Dedifferentiated amniotic fluid mesenchymal stem cell (primary cell): ENCODE data around the gene SYT3.
"Not testable (repeated sequence)": the region's sequence is repeated elsewhere in the genome, so short reads cannot be mapped to it uniquely, and the experiment has no call there.

Source experiments
- DNase-seq: peaks from one replicate; pipeline ENCODE4 v3.0.0-alpha.2; 2016; ENCODE audit errors: extremely low spot score

The SYT3 gene

GRCh38 chr19:50636317-50637085, 3.2 kb downstream of the SYT3 start:
- DNase-seq = no peak

DNA sequence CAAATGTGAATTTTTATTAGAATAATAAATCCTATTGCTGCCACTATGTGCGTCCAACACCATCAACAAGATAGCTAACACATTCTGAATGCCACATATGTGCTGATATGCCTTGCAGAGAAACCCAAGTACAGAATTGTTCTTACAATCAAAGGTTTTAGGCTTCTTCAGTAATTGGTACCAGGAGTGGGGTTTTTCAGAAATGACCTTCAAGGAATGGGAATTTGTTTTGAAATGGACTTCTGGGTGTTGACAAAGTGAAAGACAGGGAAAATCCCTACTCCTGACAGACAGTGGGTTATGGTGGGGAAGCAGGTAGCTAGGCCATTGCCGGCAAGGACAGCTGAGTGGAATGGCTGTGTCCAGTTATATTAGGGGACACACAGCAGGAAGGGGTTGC, 5.7 kb downstream of the SYT3 start:
- DNase-seq = no peak

- no peak for DNase-seq
Measured at GRCh38 chr19:50633359-50633758, 6.3 kb downstream of the SYT3 start.

DNA sequence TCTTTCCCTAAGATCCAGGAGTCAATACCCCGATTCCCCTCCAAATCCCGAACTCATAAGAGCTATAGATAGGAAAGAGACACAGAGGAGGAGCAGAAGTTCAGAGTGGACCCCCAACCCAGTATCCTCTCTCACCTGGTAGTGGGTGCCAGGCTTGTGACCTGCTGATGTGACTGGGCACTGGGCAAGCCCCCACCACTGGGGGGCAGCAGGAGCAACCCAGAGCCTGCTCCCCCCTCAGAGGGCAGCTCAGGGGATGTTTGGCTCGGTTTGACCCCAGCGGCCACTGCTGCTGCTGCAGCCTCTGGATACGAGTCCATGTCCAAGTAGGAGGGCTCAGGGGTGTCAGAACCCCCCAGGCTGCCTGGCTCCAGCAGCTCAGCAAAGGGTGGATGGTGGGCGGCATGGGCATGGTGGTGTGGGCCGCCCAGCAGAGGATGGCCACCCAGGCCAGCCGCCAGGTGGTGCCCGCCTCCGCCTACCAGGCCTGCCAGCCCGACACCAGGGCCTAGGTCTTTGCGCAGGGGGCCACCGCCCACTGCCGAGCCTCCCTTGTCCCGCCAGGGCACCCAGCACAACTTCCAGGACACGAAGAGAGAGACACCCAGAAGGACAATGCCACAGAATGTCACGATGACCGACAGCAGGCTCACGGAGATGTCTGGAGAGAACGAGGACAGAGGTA, 7.4 kb downstream of the SYT3 start:
- no peak for DNase-seq

DNA sequence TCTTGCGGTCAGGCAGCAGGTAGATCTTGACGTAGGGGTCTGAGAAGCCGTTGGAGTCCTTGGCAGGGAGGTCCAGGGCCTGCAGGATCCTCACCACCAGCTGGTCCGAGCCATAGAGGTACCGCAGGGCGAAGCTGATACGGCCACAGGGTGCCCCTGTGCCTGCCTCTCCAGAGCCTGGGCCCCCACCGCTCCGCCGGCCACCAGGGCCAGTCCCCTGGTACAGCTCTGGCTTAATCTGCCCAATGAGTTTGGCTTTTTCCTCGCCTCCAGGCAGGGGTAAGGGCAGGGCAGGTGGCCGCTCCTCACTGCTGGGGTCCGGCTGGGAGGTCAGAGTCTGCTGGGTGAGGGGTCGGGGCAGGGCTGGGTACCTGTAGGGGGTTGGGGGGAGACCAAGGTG, 9.9 kb downstream of the SYT3 start:
- DNase-seq = no peak

- DNase-seq = no peak
Measured at GRCh38 chr19:50629194-50629593, 10.5 kb downstream of the SYT3 start.

DNA sequence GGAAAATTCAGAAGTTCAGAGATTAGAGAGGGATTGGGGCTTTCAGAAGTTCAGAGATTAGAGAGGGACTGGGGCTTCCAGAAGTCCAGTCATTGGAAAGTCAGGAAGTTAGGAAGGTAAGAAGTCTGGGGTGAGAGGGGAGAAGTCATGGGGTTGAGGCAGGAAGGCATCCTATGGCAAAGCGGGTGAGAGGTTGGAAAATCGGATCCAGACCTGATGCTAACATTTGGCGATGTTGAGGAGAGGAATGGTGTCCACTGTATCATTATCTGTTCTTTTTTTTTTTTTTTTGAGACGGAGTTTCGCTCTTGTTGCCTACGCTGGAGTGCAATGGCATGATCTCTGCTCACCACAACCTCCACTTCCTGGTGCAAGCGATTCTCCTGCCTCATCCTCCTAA, 11.1 kb downstream of the SYT3 start:
- no peak for DNase-seq

DNA sequence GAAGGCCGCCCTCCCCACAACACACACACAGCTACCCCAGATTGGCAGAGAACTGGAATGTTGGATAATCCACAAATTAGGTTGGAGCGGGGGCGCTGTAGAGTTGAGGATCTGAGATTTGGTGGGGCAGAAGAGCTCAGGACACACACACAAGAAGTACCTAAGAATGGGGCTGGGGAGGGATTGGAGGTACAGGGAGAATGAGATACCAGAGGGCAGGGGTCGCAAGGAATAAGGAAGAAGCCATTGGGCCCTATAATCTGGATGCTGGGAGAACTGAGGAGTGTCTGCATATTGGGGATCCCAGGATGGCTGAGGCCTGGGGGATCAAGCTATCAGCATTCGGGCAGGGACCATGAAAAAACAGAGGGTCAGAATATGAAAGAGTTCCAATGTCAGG, 11.5 kb downstream of the SYT3 start:
- no peak for DNase-seq

GRCh38 chr19:50626795-50627194, 12.9 kb downstream of the SYT3 start:
- DNase-seq = no peak

DNA sequence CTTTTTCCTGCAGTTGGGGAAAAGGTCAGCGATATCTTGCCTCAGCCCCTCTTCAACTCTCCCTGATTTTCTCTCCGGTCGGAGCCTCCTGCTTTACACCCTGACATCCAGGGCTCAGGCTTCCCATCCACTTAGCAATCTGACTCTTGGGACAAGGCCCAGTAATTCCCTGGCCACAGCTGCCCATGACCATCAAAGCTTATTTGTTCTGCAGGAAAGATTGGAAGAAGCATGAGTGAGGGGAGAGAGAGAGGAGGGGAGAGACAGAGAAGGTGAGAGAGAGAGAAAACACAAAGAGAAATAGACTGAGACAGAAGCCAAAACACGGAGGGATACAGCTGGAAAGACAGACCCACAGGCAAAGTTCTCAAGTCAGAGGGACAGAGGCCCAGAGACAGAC, 13.7 kb downstream of the SYT3 start:
- no peak for DNase-seq

DNA sequence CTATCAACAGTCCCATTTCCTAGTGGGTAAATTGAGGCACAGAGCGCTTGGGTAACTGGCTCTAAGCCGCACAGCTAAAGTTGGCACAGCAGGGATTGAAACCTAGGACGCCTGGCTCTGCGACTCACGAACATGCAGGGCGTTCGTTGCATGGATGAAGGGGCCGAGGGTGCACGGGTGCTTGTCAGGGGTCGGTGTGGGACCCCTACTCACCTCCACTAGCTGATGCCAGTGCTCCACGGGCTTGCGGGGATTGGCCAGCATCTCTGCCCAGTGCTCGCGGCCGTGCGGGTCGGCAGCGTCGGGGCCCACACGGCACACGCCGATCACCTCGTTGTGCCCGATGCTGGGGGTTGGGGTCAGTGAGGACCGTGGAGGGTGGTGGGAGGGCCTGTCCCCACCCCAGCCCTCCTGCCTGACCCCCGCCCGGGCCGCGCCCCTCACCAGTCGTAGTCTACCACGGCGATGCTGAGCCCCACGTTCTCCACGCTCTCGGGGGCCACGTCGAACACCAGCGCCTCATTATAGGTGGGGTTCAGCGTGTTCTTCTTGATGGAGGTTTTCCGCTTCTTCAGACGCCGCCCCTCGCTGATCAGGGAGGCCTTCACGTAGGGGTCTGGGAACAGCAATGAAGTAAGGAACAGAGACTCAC, 14.6 kb downstream of the SYT3 start:
- DNase-seq = no peak

GRCh38 chr19:50620394-50620906, 19.2 kb downstream of the SYT3 start:
- DNase-seq = not testable (repeated sequence)

- not testable (repeated sequence) for DNase-seq
Measured at GRCh38 chr19:50619184-50619583, 20.5 kb downstream of the SYT3 start.

DNA sequence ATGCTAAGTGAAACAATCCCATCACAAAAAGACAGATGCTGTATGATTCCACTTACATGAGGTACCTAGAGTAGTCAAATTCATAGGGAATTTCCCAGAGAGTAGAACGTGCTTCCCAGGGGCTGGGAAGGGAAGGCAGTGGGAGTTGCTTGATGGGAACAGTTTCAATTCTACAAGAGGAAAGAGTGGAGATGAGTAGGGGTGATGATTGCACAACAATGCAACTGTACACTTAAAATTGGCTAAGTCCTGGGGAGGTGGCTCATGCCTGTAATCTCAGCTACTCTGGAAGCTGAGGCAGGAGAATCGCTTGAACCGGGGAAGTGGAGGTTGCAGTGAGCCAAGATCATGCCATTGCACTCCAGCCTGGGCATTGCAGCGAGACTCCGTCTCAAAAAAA, 21.3 kb downstream of the SYT3 start:
- not testable (repeated sequence) for DNase-seq

- not testable (repeated sequence) for DNase-seq
Measured at GRCh38 chr19:50612504-50613404, 26.9 kb downstream of the SYT3 start.

- no peak for DNase-seq
Measured at GRCh38 chr19:50607874-50608785, 31.6 kb downstream of the SYT3 start.

- DNase-seq = no peak
Measured at GRCh38 chr19:50607388-50607787, 32.3 kb downstream of the SYT3 start.

DNA sequence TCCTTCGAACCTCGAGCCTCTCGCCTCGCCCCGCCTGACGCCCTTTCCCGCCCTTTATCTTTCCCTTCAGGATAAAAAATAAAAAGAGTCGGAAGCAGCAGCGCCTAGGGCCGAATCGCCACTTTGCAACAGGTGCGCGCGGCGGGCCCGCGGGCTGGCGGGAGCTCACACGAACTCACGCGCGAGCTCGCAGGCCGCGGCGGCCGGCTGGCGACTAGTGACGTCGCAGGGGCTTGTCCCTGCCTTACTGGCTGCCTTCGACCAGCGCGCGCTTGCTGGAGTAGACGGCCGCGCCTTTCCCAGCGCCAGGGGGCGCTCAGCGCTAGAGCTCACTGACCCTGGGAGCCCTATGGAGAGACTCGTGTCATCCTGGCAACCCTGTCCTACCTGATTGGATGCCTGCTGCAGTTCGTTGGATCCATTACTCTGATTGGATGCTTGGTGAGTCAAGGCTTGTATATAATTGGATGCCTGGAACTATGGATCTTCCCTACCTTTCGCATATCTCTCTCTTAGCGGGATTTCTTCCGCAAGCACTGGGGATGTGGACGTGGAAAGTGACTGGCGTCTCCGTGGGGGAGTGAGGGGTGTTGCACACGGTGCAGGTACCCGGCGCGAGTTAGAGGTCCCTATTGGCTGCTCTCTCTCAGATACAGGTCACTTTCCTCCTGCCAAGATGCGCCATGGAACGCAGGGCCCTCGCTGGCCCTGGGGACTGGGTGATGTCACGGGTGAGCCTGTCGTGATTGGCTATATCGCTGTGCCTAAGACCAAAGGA, 33.4 kb downstream of the SYT3 start:
- DNase-seq = not testable (repeated sequence)

DNA sequence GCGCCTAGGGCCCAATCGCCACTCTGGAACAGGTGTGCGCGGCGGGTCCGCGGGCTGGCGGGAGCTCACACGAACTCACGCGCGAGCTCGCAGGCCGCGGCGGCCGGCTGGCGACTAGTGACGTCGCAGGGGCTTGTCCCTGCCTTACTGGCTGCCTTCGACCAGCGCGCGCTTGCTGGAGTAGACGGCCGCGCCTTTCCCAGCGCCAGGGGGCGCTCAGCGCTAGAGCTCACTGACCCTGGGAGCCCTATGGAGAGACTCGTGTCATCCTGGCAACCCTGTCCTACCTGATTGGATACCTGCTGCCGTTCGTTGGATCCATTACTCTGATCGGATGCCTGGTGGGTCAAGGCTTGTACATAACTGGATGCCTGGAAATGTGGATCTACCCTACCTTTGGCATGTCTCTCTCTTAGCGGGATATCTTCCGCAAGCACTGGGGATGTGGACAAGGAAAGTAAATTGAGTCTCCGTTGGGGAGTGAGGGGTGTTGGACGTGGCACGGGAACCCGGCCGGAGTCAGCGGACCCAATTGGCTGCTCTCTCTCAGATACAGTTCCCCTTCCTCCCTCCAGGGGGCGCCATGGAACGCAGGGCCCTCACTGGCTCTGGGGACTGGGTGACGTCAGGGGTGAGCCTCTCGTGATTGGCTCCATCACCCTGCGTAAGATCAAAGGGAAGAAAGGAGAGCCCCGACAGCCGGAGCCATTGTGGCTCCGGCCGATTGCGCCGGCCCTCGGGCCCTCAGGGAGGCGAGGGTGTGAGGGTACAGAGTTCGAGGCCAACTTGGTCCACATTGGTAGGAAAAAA, 35.2 kb downstream of the SYT3 start:
- DNase-seq = not testable (repeated sequence)
